HG03571 (cell line): Measurements from ENCODE around the gene MRPS12.
A peak's percentile ranks its signal among the peaks of the same experiment; 100 is the strongest.

Experiments used
- ATAC-seq: cut with Tn5 transposase; IDR thresholded peaks from one replicate; pipeline ENCODE4 v1.9.1; 2021; ENCODE audit not compliant: unreplicated experiment

The MRPS12 gene

DNA sequence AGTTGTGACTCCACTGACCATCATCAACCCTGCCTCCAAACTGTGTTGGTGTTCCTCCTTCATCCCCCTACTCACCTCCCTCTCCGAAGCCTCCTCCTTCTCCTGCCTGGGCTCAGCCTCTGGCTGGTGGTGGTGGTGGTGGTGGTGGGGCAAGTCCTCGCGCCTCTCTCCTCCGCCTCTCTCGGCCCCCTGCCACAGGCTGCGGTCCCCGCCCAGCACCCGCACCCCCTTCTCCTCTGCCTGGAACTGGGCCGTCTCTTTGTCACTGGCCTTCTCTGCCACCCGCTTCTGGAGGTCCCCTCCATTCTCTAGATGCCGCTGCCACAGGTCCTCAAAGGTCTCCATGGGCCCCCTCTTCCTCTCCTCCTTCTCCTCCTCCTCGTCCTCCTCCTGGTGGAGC lies 20.3 kb upstream of the MRPS12 start:
- no peak for ATAC-seq

DNA sequence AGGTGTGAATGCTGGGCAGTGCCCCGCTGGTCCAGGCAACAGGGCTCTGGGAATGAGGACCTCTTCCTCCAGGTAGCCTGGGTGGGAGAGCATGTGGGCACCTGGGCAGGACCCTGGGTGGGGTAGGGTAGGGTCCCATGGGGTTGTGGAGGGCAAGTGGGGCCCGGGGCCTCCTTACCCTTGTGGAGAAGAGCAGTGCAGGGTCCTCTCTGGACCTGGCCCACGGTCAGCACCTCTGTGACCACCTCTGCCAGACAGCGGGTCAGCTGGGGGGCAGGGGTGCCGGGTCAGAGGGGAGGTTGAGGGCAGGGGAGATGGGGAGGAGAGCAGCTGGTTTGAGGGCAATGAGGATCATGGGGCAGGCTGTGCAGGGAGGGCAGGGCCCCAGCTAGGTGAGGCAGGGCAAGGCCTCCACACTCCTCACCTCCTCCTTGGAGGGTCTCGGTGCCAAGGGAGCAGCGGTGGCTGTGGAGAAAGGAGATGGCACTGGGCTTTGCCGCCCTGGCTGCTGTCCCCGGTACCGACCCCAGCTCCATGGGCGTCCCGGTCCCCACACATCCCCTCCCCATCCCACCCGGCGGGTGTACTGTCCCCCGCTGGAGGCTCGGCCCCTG lies 19.2 kb upstream of the MRPS12 start:
- no peak for ATAC-seq

- ATAC-seq: no peak
Measured at GRCh38 chr19:38912600-38913514, 17.9 kb upstream of the MRPS12 start.

DNA sequence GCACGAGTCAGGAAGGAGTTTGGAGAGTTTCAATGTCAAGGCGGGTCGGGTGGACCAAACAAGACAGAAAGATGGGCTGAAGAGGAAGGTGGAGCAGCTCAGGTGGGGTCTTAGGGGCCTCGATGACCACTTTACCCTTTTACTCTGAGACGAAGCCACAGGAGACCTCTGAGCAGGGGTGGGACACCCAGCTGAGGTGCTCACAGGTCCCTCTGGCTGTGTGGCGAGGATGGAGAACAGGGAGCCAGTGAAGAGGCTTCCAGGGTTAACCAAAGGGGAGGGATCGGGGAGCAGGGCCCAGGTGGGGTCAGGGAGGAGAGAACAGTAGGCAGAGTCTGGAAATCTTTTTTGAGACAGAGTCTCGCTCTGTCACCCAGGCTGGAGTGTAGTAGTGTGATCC lies 16.8 kb upstream of the MRPS12 start:
- no peak for ATAC-seq

GRCh38 chr19:38915329-38916321 lies 15.1 kb upstream of the MRPS12 start:
- ATAC-seq: no peak

DNA sequence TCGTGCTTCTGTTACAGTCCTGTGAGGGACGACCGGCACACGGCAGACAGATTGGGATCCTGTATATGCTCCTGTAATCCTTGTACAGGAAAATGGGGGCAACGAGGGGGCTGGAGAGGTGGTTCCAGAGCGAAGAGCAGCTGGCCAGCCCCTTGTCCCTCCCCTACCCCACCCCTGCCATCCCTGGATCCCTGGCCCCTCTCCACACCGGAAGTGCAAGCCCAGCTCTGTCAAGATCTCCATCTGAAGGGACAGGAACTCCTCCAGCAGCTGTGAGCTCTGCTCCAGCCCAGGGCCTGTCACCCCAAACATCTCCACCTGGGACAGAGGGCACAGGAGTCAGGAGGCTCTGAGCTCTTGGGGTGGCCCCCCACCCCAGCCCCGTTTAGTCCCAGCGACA lies 13.2 kb upstream of the MRPS12 start:
- ATAC-seq: no peak

- ATAC-seq: no peak
Measured at GRCh38 chr19:38917921-38918491, 12.7 kb upstream of the MRPS12 start.

DNA sequence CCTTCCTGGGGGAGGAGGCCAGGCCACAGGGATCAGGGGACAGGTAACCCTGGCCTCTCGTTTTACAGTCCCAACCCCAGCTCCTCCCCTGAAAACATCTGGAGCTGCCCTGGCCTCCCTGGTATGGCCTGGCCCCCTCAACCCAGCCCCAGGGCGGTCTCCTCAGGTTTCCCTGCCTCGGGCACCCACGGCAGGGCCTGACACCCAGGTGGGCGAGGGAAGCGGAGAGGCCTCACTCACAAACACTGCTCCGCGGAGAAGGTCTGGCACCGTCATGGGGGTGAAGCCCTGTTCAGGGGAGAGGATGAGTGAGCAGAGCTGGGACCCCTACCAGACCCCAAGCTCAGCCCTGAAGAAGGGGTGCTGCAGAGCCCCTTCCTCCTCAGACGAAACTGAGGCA lies 12.2 kb upstream of the MRPS12 start:
- no peak for ATAC-seq

- no peak for ATAC-seq
Measured at GRCh38 chr19:38919837-38920601, 10.7 kb upstream of the MRPS12 start.

DNA sequence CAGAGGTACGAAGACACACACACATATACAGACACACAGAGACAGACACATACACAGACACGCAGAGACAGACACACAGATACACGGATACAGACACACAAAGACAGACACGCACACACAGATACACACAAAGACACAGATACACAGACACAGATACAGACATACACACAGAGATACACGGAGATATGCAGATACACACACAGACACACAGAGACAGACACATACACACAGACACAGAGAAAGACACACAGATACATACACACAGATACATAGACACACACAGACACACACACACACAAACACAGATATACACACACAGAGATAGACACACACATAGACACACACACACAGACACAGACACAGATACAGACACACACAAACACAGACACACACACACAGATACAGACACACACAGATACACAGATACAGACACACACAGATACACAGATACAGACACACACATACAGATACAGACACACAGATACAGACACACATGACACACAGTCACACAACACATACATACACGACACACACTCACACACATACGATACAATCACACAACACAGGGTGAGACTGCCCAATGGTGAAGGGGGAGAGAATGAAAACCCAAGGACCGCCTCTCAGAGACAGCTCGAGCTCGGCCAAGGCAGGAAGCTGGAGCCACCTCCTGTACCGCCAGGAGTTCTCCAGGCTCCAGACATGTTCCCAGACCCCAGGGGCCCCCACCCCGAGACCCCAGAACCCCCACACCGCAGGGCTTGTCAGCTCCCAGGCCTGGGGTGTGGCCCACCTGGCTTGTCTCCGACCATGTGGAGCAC lies 9.9 kb upstream of the MRPS12 start:
- no peak for ATAC-seq

- no peak for ATAC-seq
Measured at GRCh38 chr19:38921420-38922274, 9.1 kb upstream of the MRPS12 start.

GRCh38 chr19:38922482-38922881 lies 8.3 kb upstream of the MRPS12 start:
- ATAC-seq: no peak

- ATAC-seq: no peak
Measured at GRCh38 chr19:38924388-38924787, 6.4 kb upstream of the MRPS12 start.

GRCh38 chr19:38928391-38929001 lies 2.2 kb upstream of the MRPS12 start:
- ATAC-seq: no peak

GRCh38 chr19:38929929-38930775 lies 592 bp upstream of the MRPS12 start, which contains the start of gene SARS2:
Gene SARS2, minus strand, starts transcription at chr19:38930763. Its CDS starts 27 bp downstream, at chr19:38930736.
- peak; percentile 61 for ATAC-seq

DNA sequence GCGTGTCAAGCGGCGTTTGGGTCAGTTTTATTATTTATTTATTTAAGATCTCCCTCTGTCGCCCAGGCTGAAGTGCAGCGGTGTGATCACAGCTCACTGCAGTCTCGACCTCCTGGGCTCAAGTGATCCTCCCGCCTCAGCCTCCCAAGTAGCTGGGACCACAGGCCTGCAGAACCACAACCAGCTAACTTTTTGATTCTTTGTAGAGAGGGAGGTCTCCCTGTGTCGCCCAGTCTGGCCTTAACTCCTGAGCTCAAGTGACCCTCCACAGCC lies 713 bp downstream of the MRPS12 start:
- no peak for ATAC-seq
